Measurements from ENCODE around the gene FMNL2.
"Not testable (repeated sequence)": the region's sequence is repeated elsewhere in the genome, so short reads cannot be mapped to it uniquely, and the experiment has no call there.

FMNL2 gene

GRCh38 chr2:152335016-152335725 lies at the start of gene FMNL2:
Gene FMNL2 (plus strand): TSS chr2:152335174.
- peak; percentile 75 to 84 for DNase-seq

- no peak for DNase-seq
Measured at GRCh38 chr2:152292991-152293390, 42.0 kb upstream of the FMNL2 start.

- DNase-seq: no peak
Measured at GRCh38 chr2:152297715-152298114, 37.3 kb upstream of the FMNL2 start.

- no peak for DNase-seq
Measured at GRCh38 chr2:152298754-152299153, 36.2 kb upstream of the FMNL2 start.

GRCh38 chr2:152301131-152301530 lies 33.8 kb upstream of the FMNL2 start:
- no peak for DNase-seq

GRCh38 chr2:152303951-152304350 lies 31.0 kb upstream of the FMNL2 start:
- no peak for DNase-seq

- no peak for DNase-seq
Measured at GRCh38 chr2:152304836-152305235, 30.1 kb upstream of the FMNL2 start.

GRCh38 chr2:152307863-152308262 lies 27.1 kb upstream of the FMNL2 start:
- DNase-seq: peak in 1 of 2 experiments; percentile 4

GRCh38 chr2:152309352-152310214 lies 25.4 kb upstream of the FMNL2 start:
- no peak for DNase-seq

GRCh38 chr2:152319822-152320570 lies 15.0 kb upstream of the FMNL2 start:
- no peak for DNase-seq

GRCh38 chr2:152320814-152321213 lies 14.2 kb upstream of the FMNL2 start:
- DNase-seq: no peak

GRCh38 chr2:152322222-152322621 lies 12.8 kb upstream of the FMNL2 start:
- DNase-seq: no peak

GRCh38 chr2:152325126-152325525 lies 9.8 kb upstream of the FMNL2 start:
- not testable (repeated sequence) for DNase-seq

GRCh38 chr2:152326710-152327109 lies 8.3 kb upstream of the FMNL2 start:
- DNase-seq: no peak

- no peak for DNase-seq
Measured at GRCh38 chr2:152328013-152328412, 7.0 kb upstream of the FMNL2 start.

GRCh38 chr2:152330235-152330866 lies 4.6 kb upstream of the FMNL2 start:
- no peak for DNase-seq

- no peak for DNase-seq
Measured at GRCh38 chr2:152334701-152335015, 316 bp upstream of the FMNL2 start.

GRCh38 chr2:152335726-152336118 lies 748 bp downstream of the FMNL2 start:
- DNase-seq: no peak

GRCh38 chr2:152336119-152336853 lies 1.3 kb downstream of the FMNL2 start:
- peak; percentile 19 to 42 for DNase-seq

GRCh38 chr2:152336854-152337510 lies 2.0 kb downstream of the FMNL2 start:
- DNase-seq: peak; percentile 77 to 84

- no peak for DNase-seq
Measured at GRCh38 chr2:152337511-152337903, 2.5 kb downstream of the FMNL2 start.

Data from NCI-H524 (cell line).